GM12892 (cell line): Measurements from ENCODE around the gene CADM1.

Experiments
- DNase-seq: peaks from one replicate; pipeline ENCODE4 v3.0.0; 2011; ENCODE audit not compliant: insufficient read length
- FAIRE-seq: peaks from 2 replicates; lab custom pipeline; 2011; peaks lifted over from hg19 to GRCh38; lab: Jason Lieb, UNC
- POLR2A ChIP-seq: IDR thresholded peaks from 2 replicates; pipeline ENCODE4 v1.6.1; 2011; ENCODE audit warnings: low read depth, low read length, control low read depth
- POLR2AphosphoS5 ChIP-seq: IDR thresholded peaks from 2 replicates; pipeline ENCODE4 v1.6.1; 2011; ENCODE audit warnings: low read depth, low read length, control low read depth
- TAF1 ChIP-seq: IDR thresholded peaks from 2 replicates; pipeline ENCODE4 v1.6.1; 2011; ENCODE audit warnings: low read depth, mild to moderate bottlenecking, control low read depth, low read length, borderline replicate concordance

Gene CADM1

DNA sequence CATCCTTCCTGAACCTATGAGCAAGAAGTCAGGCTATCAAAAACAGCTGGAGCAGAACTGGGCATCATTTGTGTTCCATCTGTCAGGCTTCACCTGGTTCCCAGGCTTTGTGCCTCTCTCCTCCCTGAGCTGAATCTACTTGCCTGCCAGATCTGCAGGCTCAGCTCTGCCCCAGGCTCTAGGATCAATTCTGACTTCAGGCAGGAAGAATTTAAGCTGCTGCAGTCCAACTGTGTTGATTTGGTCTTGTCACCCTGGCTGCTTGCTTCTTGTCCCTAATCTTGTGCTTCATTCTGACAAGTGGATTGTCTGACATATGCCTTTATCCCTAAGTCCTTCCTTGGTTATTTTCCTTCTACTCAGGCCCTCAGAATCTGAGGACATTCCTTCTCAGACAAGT is 31.6 kb upstream of the CADM1 start:
- no peak for DNase-seq
- TF ChIP-seq POLR2AphosphoS5, result no peak
- no peak for TF ChIP-seq POLR2A
- no peak for TF ChIP-seq TAF1
- FAIRE-seq, result no peak

DNA sequence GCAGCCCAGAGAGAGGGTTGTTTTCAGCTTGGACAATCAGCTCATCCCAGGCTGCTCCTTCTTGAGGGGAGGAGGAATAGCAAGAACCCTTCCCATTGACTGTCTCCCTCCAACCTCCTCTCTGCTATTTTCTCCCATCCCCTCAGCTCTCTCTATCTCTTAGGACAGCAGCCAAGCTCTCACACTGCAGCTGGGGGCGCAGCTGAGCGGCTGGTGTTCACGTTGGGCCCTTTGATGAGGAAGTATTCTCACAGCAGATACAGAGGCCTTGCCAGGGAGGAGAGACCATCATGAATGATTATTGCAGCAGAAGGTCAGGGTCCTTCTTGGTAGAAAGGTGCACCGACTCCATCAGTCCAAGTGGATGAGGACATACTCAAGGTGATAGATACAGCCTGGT is 26.5 kb upstream of the CADM1 start:
- TF ChIP-seq POLR2A (no peak), TAF1 (no peak), POLR2AphosphoS5 (no peak)
- peak; percentile 30 for FAIRE-seq
- no peak for DNase-seq

DNA sequence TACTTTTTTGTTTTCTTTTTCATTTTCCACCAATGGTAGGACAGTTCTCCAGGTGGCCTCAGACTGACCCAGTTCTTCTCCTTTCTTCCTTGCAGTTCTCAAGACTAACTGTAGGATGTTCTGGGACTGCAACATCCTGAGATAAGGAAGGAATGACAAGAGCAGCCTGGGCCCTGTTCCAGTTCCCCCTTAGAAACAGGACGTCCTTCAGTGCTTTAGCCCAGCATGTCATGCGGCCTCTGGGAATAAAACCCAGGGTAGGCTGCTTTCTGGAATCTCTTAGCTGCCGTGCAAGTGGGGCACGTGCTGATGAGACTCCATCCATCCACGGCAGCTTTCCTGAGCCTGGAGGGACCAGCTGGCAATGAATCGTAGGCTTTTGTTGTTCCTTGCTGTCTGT is 24.0 kb upstream of the CADM1 start:
- FAIRE-seq (no peak), DNase-seq (no peak)
- no peak for TF ChIP-seq TAF1
- TF ChIP-seq POLR2A, result no peak
- TF ChIP-seq POLR2AphosphoS5, result no peak

DNA sequence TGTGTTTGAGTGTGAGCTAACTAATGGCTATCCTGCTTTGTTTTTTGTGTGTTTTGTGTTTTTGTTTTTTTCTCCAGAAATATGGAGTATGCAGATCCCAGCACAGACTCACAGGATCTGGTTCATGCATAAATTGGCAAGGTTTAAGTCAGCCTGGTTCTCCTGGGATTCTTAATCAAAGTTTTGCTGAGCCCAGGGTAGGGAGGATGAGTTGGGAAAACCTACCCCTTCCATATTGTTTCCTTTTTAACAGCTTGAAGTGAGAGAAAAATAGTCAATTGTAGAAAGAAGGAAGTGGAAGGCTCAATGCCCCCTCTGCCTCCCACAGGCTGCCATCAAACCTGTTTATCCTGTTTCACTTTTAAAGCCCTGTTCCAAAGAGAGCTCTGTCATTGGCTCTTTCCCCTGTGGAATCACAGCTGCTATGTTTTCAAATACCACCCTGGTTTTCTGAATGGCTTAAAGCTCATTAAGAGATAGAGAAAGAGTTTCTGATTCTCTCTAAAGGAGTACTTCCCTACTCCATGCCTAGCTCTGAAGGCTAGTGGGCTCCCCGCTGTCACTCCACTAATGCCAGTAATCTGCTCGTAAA is 23.4 kb upstream of the CADM1 start:
- no peak for DNase-seq
- no peak for FAIRE-seq
- no peak for TF ChIP-seq TAF1
- no peak for TF ChIP-seq POLR2AphosphoS5
- no peak for TF ChIP-seq POLR2A

DNA sequence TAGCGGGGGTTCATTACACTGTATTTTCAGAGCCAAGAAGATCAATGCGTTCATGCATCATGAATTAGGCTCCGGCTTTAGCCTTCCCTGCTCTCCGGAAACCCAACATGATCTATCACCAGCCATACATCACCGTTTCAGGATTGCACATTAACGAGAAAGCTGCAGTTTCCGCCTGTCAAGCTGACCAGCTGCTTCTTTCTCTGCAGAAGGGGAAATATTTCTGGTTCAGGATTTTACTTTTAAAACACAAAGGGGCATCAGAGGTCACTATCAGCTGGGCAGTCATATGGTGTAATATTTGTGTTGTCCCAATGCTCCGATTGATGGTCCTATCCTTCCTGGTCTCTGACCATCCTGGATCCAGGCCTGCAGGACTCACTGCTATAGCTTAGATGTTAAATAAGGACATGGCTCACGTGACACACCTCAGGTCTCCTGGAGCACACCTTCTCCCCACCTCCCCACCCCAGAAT is 21.4 kb upstream of the CADM1 start:
- DNase-seq (no peak), FAIRE-seq (peak; percentile 53)
- no peak for TF ChIP-seq POLR2AphosphoS5
- TF ChIP-seq POLR2A, result no peak
- TF ChIP-seq TAF1, result no peak

DNA sequence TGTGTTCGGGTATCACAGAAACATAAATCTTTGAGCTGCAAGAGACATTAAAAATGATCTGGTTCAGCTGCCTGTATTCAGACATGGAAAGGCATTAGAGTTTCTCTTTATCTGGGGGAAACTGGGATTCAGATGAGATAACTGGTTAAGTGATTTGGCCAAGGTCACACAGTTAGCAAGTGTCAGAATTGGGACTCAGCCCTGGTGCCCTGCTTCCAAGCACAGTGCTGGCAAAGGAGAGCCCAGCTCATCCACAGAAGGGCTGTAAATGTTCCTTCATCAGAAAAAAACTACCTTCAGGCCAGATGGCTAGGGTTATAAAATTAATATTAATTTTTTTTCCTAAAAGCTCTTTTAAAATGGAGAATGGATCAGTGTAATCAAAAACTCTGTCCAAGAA is 20.4 kb upstream of the CADM1 start:
- FAIRE-seq (no peak), DNase-seq (no peak)
- no peak for TF ChIP-seq POLR2AphosphoS5
- TF ChIP-seq TAF1, result no peak
- TF ChIP-seq POLR2A, result no peak

DNA sequence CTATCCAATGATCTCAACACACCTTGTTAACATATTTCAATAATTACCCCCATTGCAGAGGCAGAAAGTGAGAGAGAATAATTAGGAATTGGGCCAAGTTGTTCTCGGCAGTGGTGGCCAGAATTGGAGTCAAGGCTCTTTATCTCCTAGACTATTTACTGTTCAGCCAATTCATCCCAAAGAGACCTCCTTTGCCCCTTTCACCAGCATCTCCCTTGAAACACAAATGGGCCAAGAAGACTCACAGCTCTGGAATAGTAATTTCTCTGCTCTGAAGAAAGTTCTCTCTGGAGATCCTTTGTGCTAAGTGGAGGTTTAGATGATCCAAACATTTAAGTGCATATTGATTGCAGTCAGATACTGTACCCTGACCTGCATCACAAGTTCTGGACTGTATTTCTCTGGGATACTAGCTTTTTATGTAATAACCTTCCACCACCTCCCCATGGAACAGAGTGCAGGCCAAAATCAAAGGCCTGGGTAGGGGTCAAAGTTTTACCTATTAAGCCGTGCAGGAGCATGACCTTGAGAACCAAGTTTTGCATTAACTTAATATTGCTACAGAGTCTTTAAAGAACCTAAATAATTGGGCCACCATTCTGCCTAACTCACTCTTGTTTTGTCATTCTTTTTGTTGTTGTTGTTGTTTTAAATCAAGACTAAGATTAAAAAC is 19.6 kb upstream of the CADM1 start:
- no peak for FAIRE-seq
- TF ChIP-seq TAF1 (no peak), POLR2A (no peak), POLR2AphosphoS5 (no peak)
- DNase-seq, result no peak

DNA sequence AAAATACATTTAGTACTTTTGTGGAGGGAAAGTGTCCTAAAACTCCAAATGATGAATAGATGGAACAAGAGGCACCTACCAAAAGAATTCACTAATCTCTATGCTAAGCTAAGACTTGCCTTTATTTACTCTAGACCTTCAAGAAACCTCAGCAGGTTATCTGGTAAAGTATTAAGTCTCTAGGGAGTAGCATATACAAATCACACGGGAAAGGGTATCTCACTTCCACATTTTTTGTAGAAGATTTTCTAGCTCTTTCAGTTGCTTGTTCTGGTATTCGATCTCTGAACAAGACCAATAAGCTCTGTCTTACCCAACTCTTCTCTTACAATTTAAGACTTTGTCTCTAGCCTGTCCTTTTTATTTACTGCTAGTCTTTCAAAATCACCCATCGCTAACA is 18.1 kb upstream of the CADM1 start:
- DNase-seq, result no peak
- TF ChIP-seq POLR2A (no peak), POLR2AphosphoS5 (no peak), TAF1 (no peak)
- no peak for FAIRE-seq

DNA sequence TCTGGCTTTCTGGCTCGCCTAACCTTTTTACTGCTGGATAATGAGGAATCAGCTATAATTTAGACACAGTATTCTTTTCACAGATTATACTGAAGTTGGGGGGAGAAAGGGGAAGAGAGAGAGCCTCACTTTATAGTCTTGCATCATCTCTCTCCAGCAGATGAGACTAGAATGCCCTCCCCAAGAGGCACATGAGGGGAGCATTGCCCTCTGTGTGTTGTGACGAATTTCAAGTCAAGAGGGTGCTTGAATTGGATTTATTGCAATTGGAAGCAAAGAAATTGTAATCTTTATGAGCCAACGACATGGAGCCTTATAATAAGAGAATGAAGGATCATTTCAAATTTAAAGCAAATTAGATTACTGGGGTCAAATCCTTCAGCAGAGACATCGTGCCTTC is 17.6 kb upstream of the CADM1 start:
- FAIRE-seq, result no peak

DNA sequence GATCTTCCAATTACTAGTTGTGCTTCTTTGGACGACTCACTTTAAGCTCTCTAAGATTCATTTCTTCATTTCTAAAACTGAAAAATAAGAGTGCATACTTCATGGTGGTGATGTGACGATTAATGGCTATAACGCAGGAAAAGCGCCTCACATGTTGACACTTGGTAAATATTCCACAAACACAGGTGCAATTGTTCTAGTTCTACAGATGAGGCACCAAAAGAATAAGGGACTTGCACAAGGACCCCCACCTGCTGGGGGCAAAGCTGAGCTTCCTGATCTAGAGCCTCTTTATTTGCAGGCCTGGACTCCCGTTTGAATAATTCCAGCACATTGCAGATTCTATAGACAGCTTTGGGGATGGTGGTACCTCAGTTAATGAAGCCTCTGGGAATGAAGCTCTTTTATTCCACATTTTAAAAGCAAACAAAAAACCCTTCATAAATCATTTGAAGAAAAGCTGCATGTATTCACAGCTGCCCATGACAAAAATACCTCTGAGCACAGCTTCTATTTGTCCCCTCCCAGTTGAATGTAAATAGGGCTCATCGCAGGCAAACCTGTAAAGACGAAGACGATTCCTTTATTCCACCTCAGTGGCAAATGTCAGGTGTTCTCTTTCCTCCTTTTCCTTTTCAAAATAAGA is 14.9 kb upstream of the CADM1 start:
- FAIRE-seq, result no peak
- TF ChIP-seq POLR2AphosphoS5 (no peak), TAF1 (no peak), POLR2A (no peak)
- no peak for DNase-seq

More for the DNA sequence above, 17.6 kb upstream of the CADM1 start:
- no peak for DNase-seq
- no peak for TF ChIP-seq TAF1
- TF ChIP-seq POLR2A, result no peak
- TF ChIP-seq POLR2AphosphoS5, result no peak

DNA sequence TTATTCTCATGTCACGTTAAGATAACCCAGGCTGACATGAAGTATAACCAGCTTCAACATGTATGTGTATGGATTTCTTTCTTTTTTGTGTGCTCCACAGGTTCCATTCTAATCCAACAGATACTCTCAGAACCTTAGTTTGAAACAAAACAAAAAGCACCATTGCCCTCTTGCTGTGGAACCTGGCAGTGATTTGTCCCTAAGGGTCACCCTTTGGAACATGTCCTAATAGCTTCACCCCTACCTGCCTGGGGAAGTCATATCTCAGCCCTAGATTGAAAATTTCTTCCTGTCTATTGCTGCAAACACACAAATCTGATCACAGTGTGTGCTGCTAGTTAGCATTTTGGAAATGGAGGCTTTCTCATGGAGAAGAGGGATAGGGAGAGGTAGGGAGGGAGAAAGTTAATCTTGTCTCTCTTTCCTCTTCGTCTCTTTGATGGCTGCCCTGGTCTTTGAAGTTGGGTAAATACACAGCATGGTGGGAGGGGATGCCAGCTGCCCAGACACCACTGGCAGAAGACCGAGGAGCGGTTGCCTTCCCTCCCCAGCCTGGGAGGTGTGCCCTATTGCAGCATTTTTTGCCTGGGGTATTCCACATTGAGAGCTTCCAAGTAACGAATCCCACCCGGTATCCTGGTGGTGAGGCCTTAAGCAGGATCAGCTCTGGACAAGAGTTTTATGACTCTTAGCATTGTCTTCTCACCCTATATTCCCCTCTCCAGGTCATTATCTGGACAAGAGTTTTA is 11.6 kb upstream of the CADM1 start:
- FAIRE-seq, result no peak
- TF ChIP-seq POLR2AphosphoS5 (no peak), TAF1 (no peak), POLR2A (no peak)
- no peak for DNase-seq
